ENCODE data around the gene EXTL2. TPM values are rescaled to one million over a fixed set of nuclear protein-coding genes. Genes with fewer than 3 reads are reported as not detected.

The EXTL2 gene
- total RNA-seq, 1 experiment from 2014 or later: 37.9 TPM

GRCh38 chr1:100902365-100902764, 7.7 kb upstream of the EXTL2 start:
- Histone ChIP-seq H3K4me2 (ENCODE audit: insufficient read depth, insufficient read length, low read length) (no peak overlapping the region), H2BK5ac (ENCODE audit: insufficient read length, low read length) (no peak overlapping the region), H2AK5ac (ENCODE audit: insufficient read length, low read length) (no peak overlapping the region), H3K9me3 (ENCODE audit: control insufficient read depth, low read depth, low read length) (no peaks in the 10 kb centered on the region), H3K56ac (ENCODE audit: insufficient read length, low read depth, low read length) (no peak overlapping the region), H2BK20ac (ENCODE audit: low read depth, low read length, poor library complexity, severe bottlenecking) (no peak overlapping the region), H2BK120ac (ENCODE audit: low read depth, low read length, poor library complexity, severe bottlenecking) (no peak overlapping the region), H3T11ph (ENCODE audit: low read length) (no peak overlapping the region), H3K9ac (ENCODE audit: extremely low read depth, insufficient read length, low read length) (no peak overlapping the region), H2AFZ (ENCODE audit: low read length) (no peak overlapping the region), H3K14ac (ENCODE audit: insufficient read depth, low read length) (no peak overlapping the region), H3K4me1 (ENCODE audit: insufficient read depth, low read length) (no peaks in the 10 kb centered on the region), H2BK12ac (ENCODE audit: insufficient read length, low read depth, low read length) (no peak overlapping the region), H4K8ac (replicated peaks; ENCODE audit: insufficient read length, low read depth, low read length) (no peak overlapping the region), H2BK15ac (ENCODE audit: low read depth, low read length) (no peak overlapping the region), H4K20me1 (ENCODE audit: control insufficient read depth, insufficient read depth, insufficient read length) (no peaks in the 10 kb centered on the region), H3K18ac (ENCODE audit: insufficient read length, low read depth, low read length) (no peak overlapping the region), H4K5ac (ENCODE audit: insufficient read length, low read depth, low read length) (no peak overlapping the region), H3K79me2 (ENCODE audit: insufficient read depth, low read length) (peaks cover 2% of the 10 kb centered on the region; the same call in 1 of the 2 replicates), H3K23ac (ENCODE audit: insufficient read length, low read depth, low read length) (no peak overlapping the region), H3K23me2 (ENCODE audit: insufficient read length, low read depth, low read length, poor library complexity, severe bottlenecking) (no peaks in the 10 kb centered on the region), H4K91ac (ENCODE audit: insufficient read length, low read depth, low read length) (no peak overlapping the region), H3K4ac (ENCODE audit: low read depth, low read length) (no peak overlapping the region), H3K79me1 (ENCODE audit: insufficient read depth, low read depth, low read length, poor library complexity, severe bottlenecking) (peaks cover 3% of the 10 kb centered on the region), H3K27me3 (ENCODE audit: insufficient read depth, low read length) (no peaks in the 10 kb centered on the region), H3K27ac (ENCODE audit: insufficient read length, low read depth, low read length) (no peak overlapping the region)
- Mint-ChIP-seq H3K4me1 (peaks cover 0 to 5% of the 10 kb centered on the region in 2 experiments; a peak in 1 of 4 replicates), H3K36me3 (ENCODE audit: insufficient read depth in 1 of 3, low read depth in 3 of 3) (peaks cover 23 to 56% (median 50%) of the 10 kb centered on the region in 3 experiments; a peak in 6 of 7 replicates), H3K4me3 (no peak overlapping the region), H3K27ac (no peak overlapping the region), H3K27me3 (ENCODE audit: low read depth) (no peaks in the 10 kb centered on the region), H3K9me3 (peaks cover 0 to 3% of the 10 kb centered on the region in 2 experiments; a peak in 2 of 5 replicates)
- DNase-seq: no peak
- TF ChIP-seq CTCF (conservative IDR thresholded peaks at IDR 0.05): no peak
- no CpG with 5 or more reads among the region's 1 CpG for WGBS (ENCODE audit: extremely low coverage, insufficient read length, low lambda C conversion rate)
